NCI-H2227 treated with DMSO at 0.1 percent for 48 hours (cell line): Measurements from ENCODE around the gene B9D2.
"Not testable (repeated sequence)": the region's sequence is repeated elsewhere in the genome, so short reads cannot be mapped to it uniquely, and the experiment has no call there.

Source experiments
- DNase-seq: peaks from one replicate; lab custom pipeline; 2025; lab: John Stamatoyannopoulos, UW

The B9D2 gene, protein sequence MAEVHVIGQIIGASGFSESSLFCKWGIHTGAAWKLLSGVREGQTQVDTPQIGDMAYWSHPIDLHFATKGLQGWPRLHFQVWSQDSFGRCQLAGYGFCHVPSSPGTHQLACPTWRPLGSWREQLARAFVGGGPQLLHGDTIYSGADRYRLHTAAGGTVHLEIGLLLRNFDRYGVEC

DNA sequence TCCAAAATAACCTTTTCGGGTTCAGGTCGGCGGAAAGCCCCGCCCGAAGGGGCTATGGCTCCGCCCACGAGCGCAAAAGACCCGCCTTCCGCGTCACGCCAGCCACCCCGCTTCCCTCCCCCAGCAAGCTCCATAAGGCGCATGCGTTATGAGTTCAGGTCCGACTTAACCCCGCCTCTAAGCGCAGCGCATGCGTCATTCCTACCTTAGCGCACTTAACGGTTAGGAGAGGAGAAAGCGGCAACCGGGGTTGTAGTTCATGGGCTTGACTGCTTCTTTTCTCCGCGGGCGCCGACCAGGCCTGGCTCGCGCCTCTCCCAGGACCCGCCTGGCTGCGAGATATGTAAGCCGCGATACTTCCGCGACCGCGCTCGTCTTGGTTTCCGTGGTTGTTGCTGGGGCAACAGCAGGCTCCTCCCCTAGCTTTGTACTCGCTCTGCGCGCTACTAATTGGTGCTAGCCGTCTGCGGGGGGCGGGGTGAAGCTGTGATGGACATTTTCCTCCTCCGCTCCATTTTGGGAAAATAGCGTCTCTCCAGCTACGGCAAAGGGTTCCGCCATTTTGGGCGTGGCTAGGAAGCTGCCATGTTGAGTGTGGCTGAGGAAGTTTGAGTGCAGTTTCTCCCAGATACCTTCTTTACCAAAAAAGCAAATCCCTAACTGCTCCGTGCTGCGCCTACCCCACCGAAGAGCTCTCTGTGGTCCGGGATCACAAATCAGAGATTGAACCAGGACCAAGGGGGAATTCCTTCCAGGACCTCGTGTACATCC lies at the start of gene B9D2:
B9D2 (minus strand) TSS at position 397 of the 771 bp plus-strand sequence. CDS start 630 bp downstream, outside the sequence.
- peak; percentile 100 for DNase-seq

DNA sequence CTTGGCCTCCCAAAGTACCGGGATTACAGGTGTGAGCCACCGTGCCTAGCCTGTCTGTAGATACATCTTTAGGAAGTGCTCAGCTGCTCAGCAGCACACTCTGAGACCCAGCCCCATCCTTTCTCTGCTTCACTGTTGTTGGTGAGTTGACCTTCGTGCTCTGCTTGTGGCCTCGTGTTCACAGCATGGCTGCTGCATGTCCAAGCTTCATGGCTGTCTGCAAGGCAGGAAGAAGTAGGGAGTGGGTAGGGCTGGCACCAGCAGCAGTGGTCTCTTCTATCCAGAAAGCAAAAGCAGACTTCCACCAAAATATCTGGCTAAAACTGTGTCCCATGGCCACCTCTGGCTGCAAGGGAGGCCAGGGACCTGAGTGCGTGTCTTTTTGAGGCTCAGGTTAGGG lies 49.0 kb upstream of the B9D2 start:
- no peak for DNase-seq

DNA sequence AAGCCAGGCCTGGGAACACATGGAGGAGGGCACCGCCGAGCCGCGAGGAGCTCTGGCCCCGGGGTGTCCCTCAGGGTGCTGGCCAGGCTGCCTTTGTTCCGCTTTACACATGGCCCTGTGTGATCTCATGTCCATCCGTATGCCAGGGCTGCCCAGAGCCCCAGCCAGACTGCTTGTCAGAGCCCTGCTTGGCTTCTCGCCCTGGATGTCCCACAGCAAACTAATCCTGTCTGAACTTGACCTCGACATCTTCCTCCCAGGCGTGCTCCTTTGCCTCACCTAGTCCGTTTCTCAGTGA lies 48.0 kb upstream of the B9D2 start:
- no peak for DNase-seq

GRCh38 chr19:41411100-41411967 lies 47.4 kb upstream of the B9D2 start:
- no peak for DNase-seq

GRCh38 chr19:41410336-41411054 lies 46.5 kb upstream of the B9D2 start:
- DNase-seq: no peak

- no peak for DNase-seq
Observed at GRCh38 chr19:41409288-41409687, 45.3 kb upstream of the B9D2 start.

DNA sequence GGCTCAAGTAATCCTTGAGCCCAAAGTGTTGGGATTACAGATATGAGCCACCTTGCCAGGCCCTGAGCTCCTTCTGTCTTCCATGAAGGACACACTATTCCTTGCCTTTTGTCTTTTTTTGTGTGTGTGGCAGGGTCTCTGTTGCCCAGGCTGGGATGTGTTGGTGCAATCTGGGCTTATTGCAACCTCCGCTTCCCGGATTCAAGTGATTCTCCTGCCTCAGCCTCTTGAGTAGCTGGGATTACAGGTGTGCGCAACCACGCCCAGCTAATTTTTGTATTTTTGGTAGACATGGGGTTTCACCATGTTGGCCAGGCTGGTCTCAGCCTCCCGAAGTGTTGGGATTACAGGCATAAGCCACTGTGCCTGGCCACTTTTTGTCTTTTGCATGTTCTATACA lies 44.9 kb upstream of the B9D2 start:
- DNase-seq: not testable (repeated sequence)

DNA sequence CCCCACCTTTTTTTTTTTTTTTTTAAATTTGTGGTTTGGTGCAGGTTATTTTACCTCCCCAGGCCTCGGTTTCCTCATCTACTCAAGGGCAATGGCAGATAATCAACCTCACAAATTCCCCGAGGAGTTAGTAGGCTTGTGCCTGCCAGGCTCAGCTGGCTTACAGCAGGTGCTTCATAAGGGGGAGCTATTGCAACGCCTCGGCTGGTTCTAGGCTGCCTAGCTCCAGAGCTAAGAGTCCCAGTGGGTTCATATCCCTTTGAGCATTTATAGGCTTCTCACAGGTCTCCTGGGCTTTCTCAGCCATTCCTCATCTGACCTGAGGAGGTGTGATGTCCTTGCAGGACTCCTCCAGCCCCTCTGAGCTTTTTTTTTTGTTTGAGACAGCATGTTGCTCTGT lies 44.3 kb upstream of the B9D2 start:
- DNase-seq: no peak

GRCh38 chr19:41407271-41407670 lies 43.3 kb upstream of the B9D2 start:
- no peak for DNase-seq

DNA sequence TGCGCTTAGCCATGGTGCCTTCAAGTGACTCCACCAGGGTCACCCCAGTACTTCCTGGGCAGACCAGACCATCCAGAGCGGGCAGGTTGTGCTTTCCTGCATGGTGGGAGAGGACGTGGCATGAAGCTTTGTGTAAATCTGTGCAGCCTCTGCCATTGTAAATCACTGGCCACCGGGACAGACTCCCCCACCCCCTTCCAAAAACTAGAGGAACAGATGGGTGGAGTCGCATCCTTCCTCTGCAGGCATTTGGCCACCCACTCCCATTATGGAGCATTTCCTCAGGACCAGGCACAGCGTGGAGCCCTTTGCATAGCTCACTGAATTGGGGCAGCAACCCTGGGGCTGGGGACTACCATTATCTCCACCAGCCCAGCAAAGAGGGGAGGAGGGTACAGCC lies 41.8 kb upstream of the B9D2 start:
- DNase-seq: no peak

GRCh38 chr19:41403181-41403970 lies 39.4 kb upstream of the B9D2 start:
- DNase-seq: no peak

DNA sequence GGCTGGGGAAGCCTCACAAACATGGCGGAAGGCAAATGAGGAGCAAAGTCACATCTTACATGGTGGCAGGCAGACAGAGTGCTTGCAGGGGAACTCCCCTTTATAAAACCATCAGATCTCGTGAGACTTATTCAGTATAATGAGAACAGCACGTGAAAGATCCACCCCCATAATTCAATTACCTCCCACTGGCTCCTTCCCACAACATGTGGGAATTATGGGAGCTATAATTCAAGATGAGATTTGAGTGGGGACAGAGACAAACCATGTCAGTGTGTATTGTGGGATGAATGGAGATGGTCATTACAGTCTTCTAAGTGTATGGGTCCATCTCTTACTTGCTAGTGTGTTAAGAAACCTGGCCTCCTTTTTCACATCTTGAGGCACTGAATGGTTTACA lies 38.1 kb upstream of the B9D2 start:
- DNase-seq: no peak

- DNase-seq: no peak
Observed at GRCh38 chr19:41401483-41401882, 37.5 kb upstream of the B9D2 start.

- no peak for DNase-seq
Observed at GRCh38 chr19:41399525-41399924, 35.6 kb upstream of the B9D2 start.

GRCh38 chr19:41399091-41399490 lies 35.1 kb upstream of the B9D2 start:
- DNase-seq: no peak

GRCh38 chr19:41398598-41398997 lies 34.6 kb upstream of the B9D2 start:
- no peak for DNase-seq

DNA sequence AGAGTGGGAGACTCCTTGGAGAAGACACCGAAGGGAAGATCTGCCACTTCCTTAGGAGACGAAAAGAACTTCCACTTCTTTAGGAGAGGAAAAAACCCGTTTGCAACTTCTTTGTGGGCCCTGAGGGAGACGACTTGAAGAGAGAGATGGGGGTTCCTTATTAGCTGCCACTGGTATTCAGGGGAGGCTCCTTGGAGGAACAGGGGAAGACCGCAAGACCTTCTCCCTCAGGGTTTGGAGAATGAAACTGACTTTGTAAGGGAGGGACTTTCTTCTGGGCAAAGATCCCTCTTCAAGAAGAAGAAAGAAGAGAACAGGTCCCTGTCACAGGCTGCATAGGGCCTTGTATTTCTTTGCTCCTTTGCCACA lies 34.1 kb upstream of the B9D2 start:
- DNase-seq: no peak

- DNase-seq: peak; percentile 100
Observed at GRCh38 chr19:41397086-41398049, 33.4 kb upstream of the B9D2 start, which contains the start of the genes BCKDHA and EXOSC5. BCKDHA (plus strand) TSS chr19:41397818; CDS start chr19:41397828, 10 bp downstream. EXOSC5 (minus strand) TSS chr19:41397359; CDS start chr19:41397328, 31 bp downstream.

DNA sequence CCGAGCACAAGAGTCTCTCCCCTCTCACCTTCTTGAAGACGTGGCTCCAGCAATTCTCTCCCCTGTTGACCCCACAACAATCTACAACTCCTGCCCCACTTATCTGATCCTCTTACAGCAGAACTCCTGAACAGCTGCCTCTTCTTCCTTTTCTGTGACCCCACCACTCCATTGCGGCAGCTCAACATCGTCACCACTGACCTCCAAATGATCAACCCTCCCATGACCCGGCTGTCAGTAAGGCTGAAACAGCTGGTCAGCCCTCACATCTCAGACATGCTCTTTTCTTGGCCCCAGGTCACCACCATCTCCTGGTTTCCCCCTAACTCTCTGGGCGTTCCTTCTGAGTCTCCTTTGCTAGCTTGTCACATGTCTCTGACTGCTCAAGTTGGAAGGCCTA lies 31.4 kb upstream of the B9D2 start:
- no peak for DNase-seq

GRCh38 chr19:41392775-41393174 lies 28.8 kb upstream of the B9D2 start:
- DNase-seq: no peak
